ENCODE data around the gene BPIFB6.

BPIFB6 gene

GRCh38 chr20:33016581-33017109 is 14.8 kb upstream of the BPIFB6 start:
- DNase-seq: no peak

- DNase-seq: no peak
These were observed 13.9 kb upstream of the BPIFB6 start for GRCh38 chr20:33017542-33017941.

GRCh38 chr20:33018169-33018931 is 13.1 kb upstream of the BPIFB6 start:
- no peak for DNase-seq

GRCh38 chr20:33019465-33020277 is 11.8 kb upstream of the BPIFB6 start:
- no peak for DNase-seq

- no peak for DNase-seq
These were observed 10.9 kb upstream of the BPIFB6 start for GRCh38 chr20:33020278-33021161.

- DNase-seq: no peak
These were observed 9.6 kb upstream of the BPIFB6 start for GRCh38 chr20:33021879-33022278.

GRCh38 chr20:33022289-33022688 is 9.2 kb upstream of the BPIFB6 start:
- DNase-seq: no peak

GRCh38 chr20:33022694-33023438 is 8.6 kb upstream of the BPIFB6 start:
- DNase-seq: no peak

GRCh38 chr20:33023439-33024242 is 7.8 kb upstream of the BPIFB6 start:
- no peak for DNase-seq

GRCh38 chr20:33024243-33024560 is 7.2 kb upstream of the BPIFB6 start:
- no peak for DNase-seq

GRCh38 chr20:33024609-33025317 is 6.7 kb upstream of the BPIFB6 start:
- DNase-seq: no peak

- no peak for DNase-seq
These were observed 6.1 kb upstream of the BPIFB6 start for GRCh38 chr20:33025318-33025876.

GRCh38 chr20:33026072-33026778 is 5.2 kb upstream of the BPIFB6 start:
- DNase-seq: no peak

GRCh38 chr20:33026779-33027759 is 4.4 kb upstream of the BPIFB6 start:
- DNase-seq: no peak

GRCh38 chr20:33027769-33028751 is 3.4 kb upstream of the BPIFB6 start:
- DNase-seq: no peak

- DNase-seq: no peak
These were observed 2.6 kb upstream of the BPIFB6 start for GRCh38 chr20:33028875-33029274.

- DNase-seq: no peak
These were observed 1.4 kb upstream of the BPIFB6 start for GRCh38 chr20:33030076-33030475.
